Mononuclear cell (primary cell): Measurements from ENCODE around the gene OR13C3. TPM values are rescaled to one million over a fixed set of nuclear protein-coding genes. Genes with fewer than 3 reads are reported as not detected.

Experiments
- H3K27me3 ChIP-seq: 2 replicates; pipeline ENCODE4 v1.6.0; 2011; ENCODE audit warnings: low read length, control low read depth; ENCODE audit not compliant: insufficient read depth
- H3K4me1 ChIP-seq: 2 replicates; pipeline ENCODE4 v1.5.1; 2011; ENCODE audit warnings: mild to moderate bottlenecking, low read length, control low read depth; ENCODE audit not compliant: insufficient read depth
- H3K4me3 ChIP-seq: 2 replicates; pipeline ENCODE4 v1.5.1; 2011; ENCODE audit warnings: mild to moderate bottlenecking, low read length, moderate library complexity
- H3K9me3 ChIP-seq: 2 replicates; pipeline ENCODE4 v1.5.1; 2011; ENCODE audit warnings: low read depth, mild to moderate bottlenecking, control low read depth, low read length
- total RNA-seq: library from RNA; depleted of rRNA; stranded (reverse); fragments of >200 nt; gene quantifications from one replicate; pipeline ENCODE4 v1.2.3, GENCODE V29; 2012

The OR13C3 gene
- total RNA-seq, 1 donor, result not detected

GRCh38 chr9:104503963-104504362 is 32.7 kb downstream of the OR13C3 start, which contains the start of gene OR13F1:
OR13F1 (plus strand) TSS chr9:104504263; CDS start chr9:104504263, 0 bp downstream.
- no peaks in the 10 kb centered on the region for H3K4me1 ChIP-seq
- no peaks in the 10 kb centered on the region for H3K9me3 ChIP-seq
- H3K27me3 ChIP-seq, result no peaks in the 10 kb centered on the region
- H3K4me3 ChIP-seq, result no peak within 1 kb of the TSS

GRCh38 chr9:104503440-104503839 is 33.2 kb downstream of the OR13C3 start:
- H3K4me1 ChIP-seq, result no peaks in the 10 kb centered on the region

DNA sequence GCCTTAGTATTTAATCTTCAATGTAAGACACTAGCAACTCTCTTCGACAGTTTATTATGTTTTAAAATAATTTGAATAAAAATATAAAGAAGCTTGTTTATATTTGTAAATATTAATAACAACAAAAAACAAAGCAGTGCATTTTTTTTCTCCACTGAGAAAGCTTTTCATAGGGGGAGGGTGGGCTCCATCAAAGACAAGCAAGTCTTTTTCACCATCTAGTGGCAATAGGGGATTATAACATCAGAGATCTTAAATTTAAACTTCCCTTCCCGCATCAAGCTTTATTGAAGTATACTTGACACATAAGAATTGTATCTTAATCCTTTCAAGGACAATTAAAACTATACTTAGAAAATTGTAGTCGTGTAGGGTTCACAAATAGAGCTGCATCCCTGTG is 41.8 kb downstream of the OR13C3 start:
- Histone ChIP-seq H3K27me3 (no peaks in the 10 kb centered on the region), H3K4me1 (no peaks in the 10 kb centered on the region), H3K4me3 (no peak overlapping the region), H3K9me3 (no peaks in the 10 kb centered on the region)

More at GRCh38 chr9:104503440-104503839, 33.2 kb downstream of the OR13C3 start:
- Histone ChIP-seq H3K27me3 (no peaks in the 10 kb centered on the region), H3K4me3 (no peak overlapping the region), H3K9me3 (no peaks in the 10 kb centered on the region)

Other genes with a start within 250 kb of the OR13C3 start
- gene OR13F1, start 32.6 kb downstream of the OR13C3 start, total RNA-seq, result not detected
- gene OR13C4, start 9.6 kb downstream of the OR13C3 start, total RNA-seq, result not detected
- gene OR13C8, start 32.3 kb upstream of the OR13C3 start, total RNA-seq, result not detected
- gene OR13C5, start 62.6 kb upstream of the OR13C3 start, total RNA-seq, result not detected
- gene OR13C2, start 68.8 kb upstream of the OR13C3 start, total RNA-seq, result not detected
- not detected for gene OR13C9, start 81.3 kb upstream of the OR13C3 start, total RNA-seq
- gene OR13D1, start 157.7 kb upstream of the OR13C3 start, total RNA-seq, result 0.21 TPM
- gene NIPSNAP3A, start 210.8 kb upstream of the OR13C3 start, total RNA-seq, result 21.6 TPM
- 0.73 TPM for gene NIPSNAP3B, start 227.3 kb upstream of the OR13C3 start, total RNA-seq